Right lobe of liver (tissue), 6 donors: ENCODE data around the gene SLC27A2. TPM values are rescaled to one million over a fixed set of nuclear protein-coding genes. Genes with fewer than 3 reads are reported as not detected.

ENCODE experiments used
- ATAC-seq, 4 donors: fragments of 200-7000 bp; cut with Tn5 transposase; one replicate each; pipeline ENCODE4 v1.9.1; 2020; ENCODE audit warnings: mild to moderate bottlenecking in 4 of 4, moderate library complexity in 4 of 4
- DNase-seq, 3 donors: peaks; one replicate each; pipeline ENCODE4 v3.0.0-alpha.2; 2020
- H3K27ac ChIP-seq, 3 donors: fragments of 200-600 bp; one replicate each; pipeline ENCODE4 v1.8.0; 2022
- H3K27me3 ChIP-seq, 2 donors: fragments of 200-600 bp; one replicate each; pipeline ENCODE4 v1.8.0; 2022
- H3K36me3 ChIP-seq, 4 donors: fragments of 200-600 bp; sonication (generic) in 1 of 4; one replicate each; pipeline versions ENCODE4 v1.5.1 to v1.8.0; 2017 to 2022; ENCODE audit warnings: control low read depth in 1 of 4
- H3K4me1 ChIP-seq, 4 donors: fragments of 200-600 bp; sonication (generic) in 1 of 4; one replicate each; pipeline versions ENCODE4 v1.5.1 to v1.8.0; 2017 to 2022; ENCODE audit warnings: control low read depth in 1 of 4
- H3K4me3 ChIP-seq, 3 donors: fragments of 200-600 bp; one replicate each; pipeline ENCODE4 v1.8.0; 2022
- H3K9me3 ChIP-seq, 4 donors: fragments of 200-600 bp; sonication (generic) in 1 of 4; one replicate each; pipeline versions ENCODE4 v1.5.1 to v1.8.0; 2017 to 2022; ENCODE audit warnings: control low read depth in 1 of 4
- POLR2A ChIP-seq: fragments of 450-650 bp; IDR thresholded peaks from one replicate; pipeline ENCODE4 v1.6.1; 2017; ENCODE audit warnings: antibody characterized with exemption, mild to moderate bottlenecking
- WGBS: methylation state at CpG from one replicate; pipeline ENCODE4 v1.1.6; 2018; ENCODE audit warnings: low coverage, low lambda C conversion rate; ENCODE audit not compliant: insufficient coverage; ENCODE audit errors: missing lambda C conversion rate; 5-methylcytosine and 5-hydroxymethylcytosine counted together
- intact Hi-C, 2 donors: fragments of 100-400 bp; cut with DNase I; formaldehyde crosslinking; loops; one replicate each; pipeline versions ENCODE4 v1.11.2 to v1.14.1; 2022
- total RNA-seq, 6 experiments: library from RNA; depleted of rRNA in 2 of 6; stranded (reverse); fragments of >200 nt in 2 of 6; fragmentation: NEBNext Ultra II Directional in 3 of 6; extraction: Animal tissue kit (Norgen Biotek cat#: 25700) in 3 of 6; gene quantifications; one replicate each; pipeline versions ENCODE4 v1.1.0 to v1.2.4, GENCODE V29; 2016 to 2023
- TF ChIP-seq, protein P1 (sequence below), 4 donors: fragments of 200-600 bp in 3 of 4; fragments of 450-650 bp in 1 of 4; IDR thresholded peaks; one replicate each; pipeline versions ENCODE4 v1.5.1 to v1.8.0; 2016 to 2022; ENCODE audit warnings: antibody characterized with exemption in 4 of 4, mild to moderate bottlenecking in 2 of 4
- donor health status: DM: no; HTN: yes; CAD: no.
- donor health status: DM: no; HTN: no; CAD: no.
- donor health status: DM: no; HTN: no; CAD: no.
- donor health status: DM: no; HTN: yes; CAD: no.
- donor health status: DM: no; HTN: yes; CAD: no.

Gene SLC27A2
- total RNA-seq, 6 experiments from 2014 or later = 76.8 to 366 (median 172) TPM

- H3K4me3 ChIP-seq = no peak overlapping the region
- no peaks in the 10 kb centered on the region for H3K9me3 ChIP-seq
- TF ChIP-seq POLR2A = no peak
- TF ChIP-seq, protein P1, sequence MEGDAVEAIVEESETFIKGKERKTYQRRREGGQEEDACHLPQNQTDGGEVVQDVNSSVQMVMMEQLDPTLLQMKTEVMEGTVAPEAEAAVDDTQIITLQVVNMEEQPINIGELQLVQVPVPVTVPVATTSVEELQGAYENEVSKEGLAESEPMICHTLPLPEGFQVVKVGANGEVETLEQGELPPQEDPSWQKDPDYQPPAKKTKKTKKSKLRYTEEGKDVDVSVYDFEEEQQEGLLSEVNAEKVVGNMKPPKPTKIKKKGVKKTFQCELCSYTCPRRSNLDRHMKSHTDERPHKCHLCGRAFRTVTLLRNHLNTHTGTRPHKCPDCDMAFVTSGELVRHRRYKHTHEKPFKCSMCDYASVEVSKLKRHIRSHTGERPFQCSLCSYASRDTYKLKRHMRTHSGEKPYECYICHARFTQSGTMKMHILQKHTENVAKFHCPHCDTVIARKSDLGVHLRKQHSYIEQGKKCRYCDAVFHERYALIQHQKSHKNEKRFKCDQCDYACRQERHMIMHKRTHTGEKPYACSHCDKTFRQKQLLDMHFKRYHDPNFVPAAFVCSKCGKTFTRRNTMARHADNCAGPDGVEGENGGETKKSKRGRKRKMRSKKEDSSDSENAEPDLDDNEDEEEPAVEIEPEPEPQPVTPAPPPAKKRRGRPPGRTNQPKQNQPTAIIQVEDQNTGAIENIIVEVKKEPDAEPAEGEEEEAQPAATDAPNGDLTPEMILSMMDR (IDR thresholded peaks at IDR 0.05) = no peak
- no peaks in the 10 kb centered on the region for H3K27me3 ChIP-seq
- DNase-seq (no peak), ATAC-seq (peak in 3 of 4 donors; percentile 50 to 68 (median 55))
- intact Hi-C loops = no loop called here
- no peak overlapping the region for H3K27ac ChIP-seq
- 9% methylated on average over 2 of the region's 2 CpGs for WGBS
- H3K4me1 ChIP-seq = peaks cover 0 to 10% (median 0%) of the 10 kb centered on the region in 4 donors
- H3K36me3 ChIP-seq = no peaks in the 10 kb centered on the region
Measured at GRCh38 chr15:50260969-50261496, 79.0 kb downstream of the SLC27A2 start.

DNA sequence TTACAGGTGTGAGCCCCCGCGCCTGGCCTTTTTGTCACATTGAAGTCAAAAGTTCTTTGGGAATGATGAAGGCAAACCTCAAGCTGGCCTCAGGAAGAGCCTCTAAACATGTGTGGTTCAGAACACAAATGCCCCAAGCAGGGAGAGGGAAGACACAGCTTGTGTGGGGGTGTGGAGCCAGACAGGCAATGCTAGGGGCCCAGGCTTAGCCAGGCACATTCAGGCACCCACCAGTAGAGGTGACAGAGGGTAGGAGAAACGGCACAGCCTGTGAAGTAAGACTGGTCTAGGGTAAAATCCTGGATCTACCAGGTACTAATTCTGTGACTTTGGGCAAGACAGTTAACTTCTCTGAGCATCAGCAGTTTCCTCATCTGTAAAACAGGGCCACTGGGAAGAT lies 80.0 kb downstream of the SLC27A2 start:
- H3K4me1 ChIP-seq = peaks cover 0 to 14% (median 0%) of the 10 kb centered on the region in 4 donors
- no peak overlapping the region for H3K27ac ChIP-seq
- no peak overlapping the region for H3K4me3 ChIP-seq
- TF ChIP-seq POLR2A = no peak
- no peaks in the 10 kb centered on the region for H3K9me3 ChIP-seq
- ATAC-seq (no peak), DNase-seq (no peak)
- intact Hi-C loops = no loop called here
- no peaks in the 10 kb centered on the region for H3K36me3 ChIP-seq
- 90% methylated on average over 2 of the region's 3 CpGs for WGBS
- H3K27me3 ChIP-seq = no peaks in the 10 kb centered on the region

DNA sequence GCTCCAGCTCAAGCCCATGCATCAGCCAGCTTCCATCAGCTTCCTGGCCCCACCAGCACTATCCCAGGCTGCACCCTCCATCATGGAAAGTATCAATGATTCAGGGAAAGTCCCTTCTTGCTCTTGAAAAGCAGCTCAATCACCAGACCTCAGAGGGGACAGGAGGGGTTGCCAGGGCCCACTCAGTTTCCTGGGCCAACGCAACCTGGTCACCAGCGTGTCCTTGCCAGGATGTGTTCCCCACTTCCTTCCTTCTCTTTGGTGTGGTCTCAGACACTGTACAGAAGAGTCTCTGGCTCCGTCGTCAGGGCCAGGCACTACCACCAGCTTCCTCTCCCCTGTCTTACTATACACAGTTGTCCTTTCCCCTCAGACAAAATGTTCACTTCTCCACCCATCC lies 80.5 kb downstream of the SLC27A2 start:
- intact Hi-C loops = no loop called here
- H3K4me3 ChIP-seq = no peak overlapping the region
- no peaks in the 10 kb centered on the region for H3K9me3 ChIP-seq
- DNase-seq = no peak
- peaks cover 0 to 14% (median 0%) of the 10 kb centered on the region in 4 donors for H3K4me1 ChIP-seq
- no peak overlapping the region for H3K27ac ChIP-seq
- ATAC-seq = peak in 2 of 4 donors; percentile 13 to 44
- TF ChIP-seq, protein P1 (IDR thresholded peaks at IDR 0.05) = no peak
- no peak for TF ChIP-seq POLR2A
- 53% methylated on average over 3 of the region's 4 CpGs for WGBS
- no peaks in the 10 kb centered on the region for H3K36me3 ChIP-seq
- no peaks in the 10 kb centered on the region for H3K27me3 ChIP-seq

DNA sequence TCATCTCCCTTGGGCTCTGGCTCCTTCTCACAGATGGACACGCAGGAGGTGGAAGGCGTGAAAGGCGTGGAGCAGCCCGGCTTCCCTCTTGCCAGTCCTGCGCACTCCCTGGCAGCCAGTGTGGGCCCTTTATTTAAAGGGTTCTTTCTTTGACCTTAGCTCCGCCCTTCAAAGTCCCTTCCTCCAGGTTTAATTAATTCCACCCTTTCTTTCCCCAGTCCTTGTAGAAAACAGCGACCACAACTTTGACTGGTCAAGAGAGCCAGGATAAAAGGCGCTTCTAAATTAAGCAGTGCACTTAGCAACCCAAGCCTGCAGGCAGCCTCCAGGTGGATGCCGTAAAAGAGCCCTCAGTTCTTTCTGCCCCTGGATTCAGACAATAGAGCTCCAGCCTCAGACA lies 83.6 kb downstream of the SLC27A2 start, which contains the start of gene HDC:
Gene HDC, minus strand, starts transcription at position 107 of the 400 bp plus-strand sequence. Its CDS starts 103 bp downstream, at position 4.
- TF ChIP-seq, protein P1 (IDR thresholded peaks at IDR 0.05) = no peak
- TF ChIP-seq POLR2A = no peak
- Histone ChIP-seq H3K27me3 (no peaks in the 10 kb centered on the region), H3K4me3 (no peak within 1 kb of the TSS), H3K27ac (no peak within 1 kb of the TSS), H3K4me1 (peaks cover 0 to 8% (median 0%) of the 10 kb centered on the region in 4 donors), H3K9me3 (no peaks in the 10 kb centered on the region), H3K36me3 (no peaks in the 10 kb centered on the region)
- ATAC-seq = no peak
- intact Hi-C loops = no loop called here
- 79% methylated on average over 3 of the region's 9 CpGs for WGBS
- no peak for DNase-seq

GRCh38 chr15:50267577-50267976 lies 85.6 kb downstream of the SLC27A2 start:
- TF ChIP-seq POLR2A = no peak
- TF ChIP-seq, protein P1 (IDR thresholded peaks at IDR 0.05) = no peak
- DNase-seq (no peak), ATAC-seq (no peak)
- H3K27ac ChIP-seq = no peak overlapping the region
- H3K9me3 ChIP-seq = no peaks in the 10 kb centered on the region
- peaks cover 0 to 7% (median 0%) of the 10 kb centered on the region in 4 donors for H3K4me1 ChIP-seq
- WGBS = 79% methylated on average over 2 of the region's 2 CpGs
- no peaks in the 10 kb centered on the region for H3K27me3 ChIP-seq
- intact Hi-C loops = no loop called here
- H3K36me3 ChIP-seq = no peaks in the 10 kb centered on the region
- no peak overlapping the region for H3K4me3 ChIP-seq
